H1 (cell line): ENCODE results near the gene SUSD1. TPM values are rescaled to one million over a fixed set of nuclear protein-coding genes. Genes with fewer than 3 reads are reported as not detected.

Experiments used
- CTCF ChIA-PET: fragments of 300-600 bp; sonication (Branson Sonifier 250); formaldehyde crosslinking; loops from one replicate; lab custom pipeline; 2021; ENCODE audit not compliant: partially characterized antibody; lab: Charles Lee
- POLR2A ChIA-PET: fragments of 300-600 bp; sonication (Branson Sonifier 250); formaldehyde crosslinking; loops from one replicate; lab custom pipeline; 2021; ENCODE audit warnings: inconsistent platforms; ENCODE audit not compliant: partially characterized antibody; lab: Charles Lee
- DNase-seq, 2 experiments: peaks; one replicate each; pipeline versions ENCODE4 v3.0.0 to v3.0.0-alpha.2; 2010 to 2022; ENCODE audit warnings: low spot score in 2 of 2, low read depth in 1 of 2, mixed read lengths in 1 of 2
- FAIRE-seq: peaks from 2 replicates; lab custom pipeline; 2011; peaks lifted over from hg19 to GRCh38; lab: Jason Lieb, UNC
- H2AFZ ChIP-seq: 2 replicates; pipeline ENCODE4 v1.8.1; 2012; ENCODE audit warnings: low read length, inconsistent platforms
- H2AK5ac ChIP-seq: 2 replicates; pipeline ENCODE4 v1.6.1; 2013; ENCODE audit warnings: low read depth, low read length
- H2BK120ac ChIP-seq: replicated peaks from 2 replicates; pipeline ENCODE3; 2013; ENCODE audit warnings: low read depth, low read length, inconsistent platforms
- H2BK12ac ChIP-seq: 2 replicates; pipeline ENCODE4 v1.6.1; 2013; ENCODE audit warnings: low read depth, low read length
- H2BK15ac ChIP-seq: 2 replicates; pipeline ENCODE4 v1.6.1; 2013; ENCODE audit warnings: low read length
- H2BK20ac ChIP-seq: 2 replicates; pipeline ENCODE4 v1.6.1; 2013; ENCODE audit warnings: low read length
- H2BK5ac ChIP-seq: 2 replicates; pipeline ENCODE4 v1.6.1; 2013; ENCODE audit warnings: low read depth, low read length
- H3K14ac ChIP-seq: 2 replicates; pipeline ENCODE4 v1.6.1; 2013; ENCODE audit warnings: inconsistent platforms; ENCODE audit not compliant: insufficient read length
- H3K18ac ChIP-seq: 2 replicates; pipeline ENCODE4 v1.6.1; 2013; ENCODE audit warnings: low read length; ENCODE audit errors: extremely low read depth
- H3K23ac ChIP-seq: 2 replicates; pipeline ENCODE4 v1.6.1; 2013; ENCODE audit warnings: inconsistent platforms; ENCODE audit not compliant: insufficient read length
- H3K23me2 ChIP-seq: 2 replicates; pipeline ENCODE4 v1.6.1; 2013; ENCODE audit warnings: low read depth, low read length
- H3K27ac ChIP-seq: 2 replicates; pipeline ENCODE4 v1.6.1; 2011; ENCODE audit warnings: low read depth, low read length, inconsistent platforms
- H3K27me3 ChIP-seq, 4 experiments: replicated peaks in 1 of 4; 1 replicate in 1 of 4; 2 replicates in 3 of 4; pipeline versions ENCODE4 v1.6.1 to v1.8.1; 2011 to 2013; ENCODE audit warnings: low read length in 3 of 4, mild to moderate bottlenecking in 3 of 4, inconsistent platforms in 2 of 4, mixed read lengths in 2 of 4, moderate library complexity in 1 of 4; ENCODE audit not compliant: control insufficient read depth in 3 of 4, insufficient read depth in 3 of 4; ENCODE audit errors: extremely low read depth in 1 of 4
- H3K36me3 ChIP-seq, 4 experiments: 2 replicates each; pipeline versions ENCODE4 v1.6.1 to v1.8.1; 2011 to 2013; ENCODE audit warnings: mild to moderate bottlenecking in 4 of 4, low read length in 3 of 4, moderate library complexity in 2 of 4, control low read depth in 1 of 4, inconsistent platforms in 1 of 4; ENCODE audit not compliant: insufficient read depth in 4 of 4, control insufficient read depth in 2 of 4
- H3K4ac ChIP-seq: replicated peaks from 2 replicates; pipeline ENCODE3; 2013; ENCODE audit warnings: low read length, low read depth, mixed read lengths, inconsistent platforms; ENCODE audit not compliant: insufficient read length
- H3K4me1 ChIP-seq, 4 experiments: replicated peaks in 1 of 4; 1 replicate in 1 of 4; 2 replicates in 3 of 4; pipeline versions ENCODE4 v1.6.1 to v1.8.1; 2011 to 2013; ENCODE audit warnings: low read length in 3 of 4, inconsistent platforms in 2 of 4, mixed read lengths in 1 of 4; ENCODE audit not compliant: insufficient read depth in 4 of 4, control insufficient read depth in 3 of 4
- H3K4me2 ChIP-seq, 2 experiments: 2 replicates each; pipeline versions ENCODE4 v1.6.1 to v1.8.1; 2011 to 2013; ENCODE audit warnings: low read depth in 2 of 2, low read length in 2 of 2, control low read depth in 1 of 2, inconsistent platforms in 1 of 2, mild to moderate bottlenecking in 1 of 2; ENCODE audit not compliant: insufficient read depth in 1 of 2
- H3K4me3 ChIP-seq, 4 experiments: fragments of 200-600, 300-600 bp in 1 of 4; sonication (generic), shearing (Covaris generic), sonication (Bioruptor Twin) in 1 of 4; 2 replicates each; pipeline versions ENCODE4 v1.5.1 to v1.8.1; 2011 to 2016; ENCODE audit warnings: low read length in 4 of 4, low read depth in 3 of 4, control low read depth in 2 of 4, inconsistent platforms in 2 of 4, mild to moderate bottlenecking in 2 of 4, mixed read lengths in 1 of 4, moderate library complexity in 1 of 4; ENCODE audit not compliant: insufficient read depth in 2 of 4; ENCODE audit errors: extremely low read depth in 1 of 4
- H3K56ac ChIP-seq: replicated peaks from 2 replicates; pipeline ENCODE3; 2013; ENCODE audit warnings: low read depth, mild to moderate bottlenecking, mixed read lengths, low read length, inconsistent platforms; ENCODE audit not compliant: insufficient read length
- H3K79me1 ChIP-seq: 2 replicates; pipeline ENCODE4 v1.6.1; 2013; ENCODE audit warnings: low read depth, low read length, control low read depth
- H3K79me2 ChIP-seq, 2 experiments: 2 replicates each; pipeline versions ENCODE4 v1.6.1 to v1.8.1; 2012 to 2013; ENCODE audit warnings: low read length in 2 of 2, mild to moderate bottlenecking in 2 of 2, inconsistent platforms in 1 of 2; ENCODE audit not compliant: insufficient read depth in 2 of 2, control insufficient read depth in 1 of 2
- H3K9ac ChIP-seq, 4 experiments: replicated peaks in 1 of 4; 1 replicate in 1 of 4; 2 replicates in 3 of 4; pipeline versions ENCODE4 v1.6.1 to v1.8.1; 2011 to 2013; ENCODE audit warnings: low read depth in 3 of 4, low read length in 3 of 4, control low read depth in 2 of 4, mild to moderate bottlenecking in 2 of 4, moderate library complexity in 2 of 4, inconsistent platforms in 1 of 4; ENCODE audit errors: extremely low read depth in 1 of 4
- H3K9me3 ChIP-seq, 2 experiments: 2 replicates each; pipeline versions ENCODE4 v1.6.1 to v1.8.1; 2012 to 2013; ENCODE audit warnings: mild to moderate bottlenecking in 2 of 2, moderate library complexity in 2 of 2, control low read depth in 1 of 2, inconsistent platforms in 1 of 2, low read depth in 1 of 2, low read length in 1 of 2, mixed read lengths in 1 of 2; ENCODE audit not compliant: insufficient read depth in 2 of 2
- H4K20me1 ChIP-seq, 2 experiments: replicated peaks in 1 of 2; 2 replicates each; pipeline versions ENCODE3 to v1.8.1; 2011 to 2013; ENCODE audit warnings: inconsistent platforms in 2 of 2, low read length in 2 of 2, mild to moderate bottlenecking in 1 of 2; ENCODE audit not compliant: insufficient read depth in 2 of 2, control insufficient read depth in 1 of 2
- H4K5ac ChIP-seq: 2 replicates; pipeline ENCODE4 v1.6.1; 2013; ENCODE audit warnings: low read length, low read depth, mixed read lengths, inconsistent platforms; ENCODE audit not compliant: insufficient read length
- H4K8ac ChIP-seq: 2 replicates; pipeline ENCODE4 v1.8.0; 2013; ENCODE audit warnings: mild to moderate bottlenecking, moderate library complexity, low read length, inconsistent platforms; ENCODE audit not compliant: insufficient read depth; ENCODE audit errors: extremely low read depth
- H4K91ac ChIP-seq: replicated peaks from 2 replicates; pipeline ENCODE3; 2013; ENCODE audit warnings: low read length, mixed read lengths, inconsistent platforms; ENCODE audit not compliant: insufficient read length
- CBX5 ChIP-seq: fragments of 300-800, 300-1000 bp; sonication (generic); IDR thresholded peaks from 2 replicates; pipeline ENCODE4 v1.7.1; 2016; ENCODE audit warnings: antibody characterized with exemption, low read length, low read depth
- CTCF ChIP-seq, 3 experiments: IDR thresholded peaks; 1 replicate in 2 of 3; 2 replicates in 1 of 3; pipeline versions ENCODE4 v1.5.1 to v1.6.1; 2011; ENCODE audit warnings: low read length in 3 of 3, mild to moderate bottlenecking in 3 of 3, inconsistent platforms in 2 of 3, low read depth in 1 of 3, moderate library complexity in 1 of 3; ENCODE audit not compliant: insufficient read depth in 1 of 3; ENCODE audit errors: control extremely low read depth in 1 of 3
- EGR1 ChIP-seq: IDR thresholded peaks from 2 replicates; pipeline ENCODE4 v1.6.1; 2011; ENCODE audit warnings: low read depth, low read length, borderline replicate concordance
- FOSL1 ChIP-seq: IDR thresholded peaks from 2 replicates; pipeline ENCODE4 v1.6.1; 2011; ENCODE audit warnings: mild to moderate bottlenecking, low read depth, low read length, moderate library complexity; ENCODE audit not compliant: insufficient read depth
- GABPA ChIP-seq: IDR thresholded peaks from 2 replicates; pipeline ENCODE4 v1.6.1; 2011; ENCODE audit warnings: mild to moderate bottlenecking, low read length, moderate library complexity, borderline replicate concordance; ENCODE audit not compliant: insufficient read depth
- KDM1A ChIP-seq: fragments of 200-600, 300-600 bp; sonication (generic); IDR thresholded peaks from 2 replicates; pipeline ENCODE4 v1.7.1; 2016; ENCODE audit warnings: mild to moderate bottlenecking, low read length, borderline replicate concordance
- PHF8 ChIP-seq: fragments of 200-600 bp; sonication (generic); conservative IDR thresholded peaks from 2 replicates; pipeline ENCODE4 v1.7.1; 2012; ENCODE audit warnings: low read depth, mild to moderate bottlenecking, inconsistent platforms, low read length, moderate library complexity
- POLR2AphosphoS5 ChIP-seq: IDR thresholded peaks from 2 replicates; pipeline ENCODE4 v1.6.1; 2011; ENCODE audit warnings: low read depth, low read length
- RBBP5 ChIP-seq: IDR thresholded peaks from 2 replicates; pipeline ENCODE4 v1.7.1; 2012; ENCODE audit warnings: low read depth, mild to moderate bottlenecking, inconsistent platforms, low read length, moderate library complexity, borderline replicate concordance
- SIN3A ChIP-seq, 2 experiments: IDR thresholded peaks in 1 of 2; conservative IDR thresholded peaks in 1 of 2; 2 replicates each; pipeline ENCODE4 v1.6.1; 2011 to 2012; ENCODE audit warnings: low read length in 2 of 2, improper control_type of control experiment in 1 of 2, low read depth in 1 of 2, mild to moderate bottlenecking in 1 of 2
- TAF7 ChIP-seq: optimal IDR thresholded peaks from 2 replicates; pipeline ENCODE3; 2011; ENCODE audit warnings: low read depth, mild to moderate bottlenecking, inconsistent platforms, low read length, moderate library complexity, borderline replicate concordance
- WGBS, 2 experiments: shearing (Covaris generic) in 1 of 2; methylation state at CpG; one replicate each; pipeline versions ENCODE4 v1.1.6 to v1.1.7; 2013 to 2015; ENCODE audit warnings: low lambda C conversion rate in 2 of 2, mixed read lengths in 2 of 2, inconsistent platforms in 1 of 2, low coverage in 1 of 2, missing lambda C conversion rate in 1 of 2; ENCODE audit not compliant: insufficient replicate concordance in 2 of 2, insufficient coverage in 1 of 2, insufficient read length in 1 of 2; ENCODE audit errors: extremely low coverage in 1 of 2, missing lambda C conversion rate in 1 of 2; 5-methylcytosine and 5-hydroxymethylcytosine counted together
- polyA plus RNA-seq, 7 experiments: library from polyadenylated mRNA; depleted of rRNA in 3 of 7; stranded (reverse) in 5 of 7; unstranded in 2 of 7; fragments of >200 nt in 5 of 7; fragments of 200-250 nt in 2 of 7; gene quantifications; 1 replicate in 5 of 7; 2 replicates in 1 of 7; 4 replicates in 1 of 7; pipeline versions ENCODE4 v1.2.1 to v1.2.3, GENCODE V29; 2011 to 2013; ENCODE audit warnings: missing spikeins in 2 of 7, mixed read lengths in 2 of 7
- total RNA-seq: library from RNA; stranded (reverse); fragmentation: NEBNext Ultra II Directional; extraction: Animal tissue kit (Norgen Biotek cat#: 25700); gene quantifications from 2 replicates; pipeline ENCODE4 v1.2.1, GENCODE V29; 2021

Gene SUSD1
- total and polyA plus RNA-seq, 2 of the 8 experiments (the other 6 are each of a cell fraction or from before 2014, with no cell fraction given), result 2.8 to 7.2 TPM

- no peak overlapping the region for H2AFZ ChIP-seq
- no peak overlapping the region for H4K5ac ChIP-seq
- H4K20me1 ChIP-seq, result no peaks in the 10 kb centered on the region
- H4K91ac ChIP-seq, result no peak overlapping the region
- H3K27ac ChIP-seq, result no peak overlapping the region
- no peak overlapping the region for H3K4ac ChIP-seq
- H3K23me2 ChIP-seq, result no peaks in the 10 kb centered on the region
- H3K9me3 ChIP-seq, result 0 out of 4 replicates have a peak, but pooled peaks cover 0 to 4% of the 10 kb centered on the region in 2 experiments
- WGBS, 2 experiments, result 91% methylated on average over 1 of the region's 2 CpGs; no CpG with 5 or more reads in 1 of the 2 experiments
- no peaks in the 10 kb centered on the region for H3K79me1 ChIP-seq
- H3K4me1 ChIP-seq, result peaks cover 0 to 10% (median 0%) of the 10 kb centered on the region in 4 experiments; a peak in 3 of 7 replicates
- H2BK120ac ChIP-seq, result no peak overlapping the region
- no peak overlapping the region for H3K4me2 ChIP-seq
- H2BK5ac ChIP-seq, result no peak overlapping the region
- peaks cover 0 to 2% (median 0%) of the 10 kb centered on the region in 4 experiments; a peak in 1 of 7 replicates for H3K27me3 ChIP-seq
- H2BK12ac ChIP-seq, result no peak overlapping the region
- no peak overlapping the region for H3K18ac ChIP-seq
- no peak overlapping the region for H3K56ac ChIP-seq
- H3K4me3 ChIP-seq, result no peak overlapping the region
- FAIRE-seq, result no peak
- H3K23ac ChIP-seq, result no peak overlapping the region
- H2BK15ac ChIP-seq, result no peak overlapping the region
- POLR2A ChIA-PET, result no interaction called here
- DNase-seq, result no peak
- H4K8ac ChIP-seq, result no peak overlapping the region
- H3K9ac ChIP-seq, result no peak overlapping the region
- H3K14ac ChIP-seq, result no peak overlapping the region
- no peak overlapping the region for H2BK20ac ChIP-seq
- H3K79me2 ChIP-seq, result no peaks in the 10 kb centered on the region
- H3K36me3 ChIP-seq, result no peaks in the 10 kb centered on the region
- CTCF ChIA-PET, result interaction anchor here (1.8 kb wide), 1 partner anchor 9 kb away, joined by 7 read pairs; no protein-coding TSS in a partner anchor
- H2AK5ac ChIP-seq, result no peak overlapping the region
- no peak for TF ChIP-seq KDM1A
- no peak for TF ChIP-seq SIN3A (conservative IDR thresholded peaks at IDR 0.05 in 1 of 2, IDR thresholded peaks at IDR 0.05 in 1 of 2; ENCODE audit: low read depth in 1 of 2, low read length in 2 of 2)
- no peak for TF ChIP-seq PHF8
- no peak for TF ChIP-seq CBX5
- no peak for TF ChIP-seq RBBP5
- no peak for TF ChIP-seq GABPA
- TF ChIP-seq POLR2AphosphoS5, result no peak
- TF ChIP-seq CTCF (IDR thresholded peaks at IDR 0.05; ENCODE audit: control extremely low read depth in 1 of 3, insufficient read depth in 1 of 3, low read depth in 1 of 3, low read length in 3 of 3), result no peak
- TF ChIP-seq TAF7, result no peak
- TF ChIP-seq EGR1, result no peak
- no peak for TF ChIP-seq FOSL1
These were observed 9.8 kb upstream of the SUSD1 start for GRCh38 chr9:112184946-112185345.
